Measurements from ENCODE around the gene SLC13A2.

- TF ChIP-seq, protein P1, sequence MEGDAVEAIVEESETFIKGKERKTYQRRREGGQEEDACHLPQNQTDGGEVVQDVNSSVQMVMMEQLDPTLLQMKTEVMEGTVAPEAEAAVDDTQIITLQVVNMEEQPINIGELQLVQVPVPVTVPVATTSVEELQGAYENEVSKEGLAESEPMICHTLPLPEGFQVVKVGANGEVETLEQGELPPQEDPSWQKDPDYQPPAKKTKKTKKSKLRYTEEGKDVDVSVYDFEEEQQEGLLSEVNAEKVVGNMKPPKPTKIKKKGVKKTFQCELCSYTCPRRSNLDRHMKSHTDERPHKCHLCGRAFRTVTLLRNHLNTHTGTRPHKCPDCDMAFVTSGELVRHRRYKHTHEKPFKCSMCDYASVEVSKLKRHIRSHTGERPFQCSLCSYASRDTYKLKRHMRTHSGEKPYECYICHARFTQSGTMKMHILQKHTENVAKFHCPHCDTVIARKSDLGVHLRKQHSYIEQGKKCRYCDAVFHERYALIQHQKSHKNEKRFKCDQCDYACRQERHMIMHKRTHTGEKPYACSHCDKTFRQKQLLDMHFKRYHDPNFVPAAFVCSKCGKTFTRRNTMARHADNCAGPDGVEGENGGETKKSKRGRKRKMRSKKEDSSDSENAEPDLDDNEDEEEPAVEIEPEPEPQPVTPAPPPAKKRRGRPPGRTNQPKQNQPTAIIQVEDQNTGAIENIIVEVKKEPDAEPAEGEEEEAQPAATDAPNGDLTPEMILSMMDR (conservative IDR thresholded peaks at IDR 0.05; ENCODE audit: low read depth in 2 of 2), result no peak
- TF ChIP-seq EZH2 (IDR thresholded peaks at IDR 0.05; ENCODE audit: low read depth, unreplicated experiment), result no peak
- no peak for TF ChIP-seq POLR2AphosphoS5 (IDR thresholded peaks at IDR 0.05; ENCODE audit: low read depth)
- no peak for TF ChIP-seq REST (IDR thresholded peaks at IDR 0.05; ENCODE audit: unreplicated experiment)
- no peak for TF ChIP-seq EZH2phosphoT487 (IDR thresholded peaks at IDR 0.05; ENCODE audit: unreplicated experiment)
- TF ChIP-seq JUNB (IDR thresholded peaks at IDR 0.05; ENCODE audit: unreplicated experiment), result no peak
- TF ChIP-seq CREB1 (CRISPR knock-in tag; IDR thresholded peaks at IDR 0.05; ENCODE audit: low read depth), result no peak
- TF ChIP-seq, protein P2, sequence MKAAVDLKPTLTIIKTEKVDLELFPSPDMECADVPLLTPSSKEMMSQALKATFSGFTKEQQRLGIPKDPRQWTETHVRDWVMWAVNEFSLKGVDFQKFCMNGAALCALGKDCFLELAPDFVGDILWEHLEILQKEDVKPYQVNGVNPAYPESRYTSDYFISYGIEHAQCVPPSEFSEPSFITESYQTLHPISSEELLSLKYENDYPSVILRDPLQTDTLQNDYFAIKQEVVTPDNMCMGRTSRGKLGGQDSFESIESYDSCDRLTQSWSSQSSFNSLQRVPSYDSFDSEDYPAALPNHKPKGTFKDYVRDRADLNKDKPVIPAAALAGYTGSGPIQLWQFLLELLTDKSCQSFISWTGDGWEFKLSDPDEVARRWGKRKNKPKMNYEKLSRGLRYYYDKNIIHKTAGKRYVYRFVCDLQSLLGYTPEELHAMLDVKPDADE (IDR thresholded peaks at IDR 0.05), result no peak
These were observed 59.8 kb downstream of the SLC13A2 start for GRCh38 chr17:28533091-28533807.

Measured in GM23338 (cell line).